T-helper 17 cell (primary cell): Measurements from ENCODE around the gene ARF1. TPM values are rescaled to one million over a fixed set of nuclear protein-coding genes. Genes with fewer than 3 reads are reported as not detected.
A peak's percentile ranks its signal among the peaks of the same experiment; 100 is the strongest.

Source experiments
- ATAC-seq: fragments of 150-1000 bp; cut with Tn5 transposase; 2 replicates; pipeline ENCODE4 v1.10.0; 2021; ENCODE audit warnings: mild to moderate bottlenecking, moderate library complexity
- DNase-seq, 3 donors: peaks; one replicate each; pipeline versions ENCODE4 v3.0.0 to v3.0.0-alpha.2; 2020 to 2021
- H3K9me3 ChIP-seq: one replicate; pipeline ENCODE4 v1.7.0; 2013; ENCODE audit warnings: low read length, mild to moderate bottlenecking; ENCODE audit not compliant: control insufficient read depth, poor library complexity, severe bottlenecking
- H3K27ac Mint-ChIP-seq: one replicate; pipeline ENCODE4 v1.8.0; 2022; ENCODE audit warnings: mild to moderate bottlenecking, moderate library complexity, mixed read lengths
- H3K27me3 Mint-ChIP-seq: one replicate; pipeline ENCODE4 v1.8.0; 2022; ENCODE audit warnings: mixed read lengths
- H3K36me3 Mint-ChIP-seq: one replicate; pipeline ENCODE4 v1.8.0; 2022; ENCODE audit warnings: low read depth, mixed read lengths
- H3K4me1 Mint-ChIP-seq: one replicate; pipeline ENCODE4 v1.8.0; 2022; ENCODE audit warnings: mild to moderate bottlenecking, mixed read lengths
- H3K4me3 Mint-ChIP-seq: one replicate; pipeline ENCODE4 v1.8.0; 2022; ENCODE audit warnings: mild to moderate bottlenecking, moderate library complexity, mixed read lengths
- total RNA-seq, 4 donors: library from RNA in 2 of 4; stranded (reverse) in 2 of 4; gene quantifications; one replicate each; pipeline ENCODE4 v1.2.3 and lab custom pipeline; 2022 to 2026

The ARF1 gene
- total RNA-seq, 2 donors from 2014 or later = 325 to 382 TPM

DNA sequence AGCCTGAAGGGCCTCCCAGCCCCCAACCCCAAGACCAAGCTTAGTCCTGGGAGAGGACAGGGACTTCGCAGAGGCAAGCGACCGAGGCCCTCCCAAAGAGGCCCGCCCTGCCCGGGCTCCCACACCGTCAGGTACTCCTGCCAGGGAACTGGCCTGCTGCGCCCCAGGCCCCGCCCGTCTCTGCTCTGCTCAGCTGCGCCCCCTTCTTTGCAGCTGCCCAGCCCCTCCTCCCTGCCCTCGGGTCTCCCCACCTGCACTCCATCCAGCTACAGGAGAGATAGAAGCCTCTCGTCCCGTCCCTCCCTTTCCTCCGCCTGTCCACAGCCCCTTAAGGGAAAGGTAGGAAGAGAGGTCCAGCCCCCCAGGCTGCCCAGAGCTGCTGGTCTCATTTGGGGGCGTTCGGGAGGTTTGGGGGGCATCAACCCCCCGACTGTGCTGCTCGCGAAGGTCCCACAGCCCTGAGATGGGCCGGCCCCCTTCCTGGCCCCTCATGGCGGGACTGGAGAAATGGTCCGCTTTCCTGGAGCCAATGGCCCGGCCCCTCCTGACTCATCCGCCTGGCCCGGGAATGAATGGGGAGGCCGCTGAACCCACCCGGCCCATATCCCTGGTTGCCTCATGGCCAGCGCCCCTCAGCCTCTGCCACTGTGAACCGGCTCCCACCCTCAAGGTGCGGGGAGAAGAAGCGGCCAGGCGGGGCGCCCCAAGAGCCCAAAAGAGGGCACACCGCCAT is 21.9 kb upstream of the ARF1 start:
- H3K27ac Mint-ChIP-seq = peak overlapping the region; percentile 68
- ATAC-seq (no peak), DNase-seq (no peak)
- peak overlapping the region; percentile 77 for H3K4me3 Mint-ChIP-seq
- peaks cover 5% of the 10 kb centered on the region for H3K36me3 Mint-ChIP-seq
- H3K27me3 Mint-ChIP-seq = peaks cover 30% of the 10 kb centered on the region
- H3K9me3 ChIP-seq = no peaks in the 10 kb centered on the region
- H3K4me1 Mint-ChIP-seq = peaks cover 15% of the 10 kb centered on the region

DNA sequence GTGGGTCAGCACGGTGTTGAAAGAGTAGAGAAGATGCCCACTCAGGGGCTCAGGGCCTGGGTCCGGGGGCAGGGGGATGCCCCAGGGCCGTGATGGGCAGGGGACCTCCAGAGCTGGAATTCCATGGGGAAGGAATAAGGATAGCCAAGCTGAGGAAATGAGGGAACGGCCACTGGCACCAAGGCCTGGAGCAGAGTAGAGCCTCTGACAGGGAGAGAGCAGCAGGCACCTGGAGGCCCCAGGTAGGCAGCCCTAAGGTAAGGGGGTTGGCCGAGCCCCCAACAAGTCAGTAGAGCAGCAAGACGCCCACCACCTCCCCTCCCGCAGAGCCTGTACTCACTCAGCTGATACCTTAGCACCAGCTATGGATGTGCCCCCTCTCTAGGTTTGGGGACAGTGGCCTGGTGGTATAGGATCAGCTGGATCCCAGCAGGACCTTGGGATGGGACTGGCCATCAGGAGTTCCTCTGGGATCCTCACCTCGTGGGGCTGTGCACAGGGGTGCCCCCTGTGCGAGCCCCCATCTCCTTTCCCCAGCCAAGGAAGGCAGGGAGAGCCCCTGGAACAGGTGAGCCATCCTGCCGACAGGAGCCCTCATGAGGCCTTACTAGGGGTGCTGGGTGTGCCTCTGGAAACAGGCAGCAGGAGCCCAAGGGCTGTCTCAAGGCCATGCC is 21.0 kb upstream of the ARF1 start:
- ATAC-seq (no peak), DNase-seq (no peak)
- peaks cover 37% of the 10 kb centered on the region for H3K27me3 Mint-ChIP-seq
- H3K36me3 Mint-ChIP-seq = peaks cover 5% of the 10 kb centered on the region
- H3K9me3 ChIP-seq = no peaks in the 10 kb centered on the region
- peaks cover 15% of the 10 kb centered on the region for H3K4me1 Mint-ChIP-seq
- H3K4me3 Mint-ChIP-seq = peak overlapping the region; percentile 74
- peak overlapping the region; percentile 68 for H3K27ac Mint-ChIP-seq

DNA sequence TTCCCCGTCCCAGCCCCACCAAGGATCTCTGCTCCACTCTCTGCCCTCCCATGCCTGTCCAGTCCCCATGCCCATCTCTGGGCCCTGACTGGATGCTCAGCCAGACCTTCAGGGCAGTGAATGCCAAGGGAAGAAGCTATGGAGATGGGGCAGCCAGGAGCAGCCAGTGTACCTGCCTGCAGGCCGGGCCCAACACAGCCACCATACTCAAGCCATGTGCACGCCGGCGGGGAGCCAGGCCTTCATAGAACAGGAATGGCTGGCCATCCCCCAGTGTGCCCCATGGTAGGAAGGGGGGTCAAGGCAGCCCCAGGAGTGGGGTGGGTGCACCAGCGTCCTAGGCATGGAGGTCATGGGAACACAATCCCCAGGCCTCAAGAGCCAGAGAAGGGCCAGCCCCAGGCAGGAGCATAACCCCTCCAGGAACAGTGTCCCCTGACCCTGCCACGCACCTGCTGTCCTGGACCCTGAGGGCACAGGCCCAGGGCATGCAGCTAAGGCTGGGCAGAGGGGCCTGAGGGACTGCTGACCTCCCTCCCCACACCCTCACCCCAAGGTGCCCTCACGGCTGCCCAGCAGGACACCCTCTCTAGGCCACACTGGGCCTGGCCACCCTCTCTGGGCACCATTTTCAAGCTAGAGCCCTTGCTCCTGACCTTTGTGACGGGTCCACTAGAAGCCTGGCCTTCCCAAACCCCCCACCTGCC is 20.3 kb upstream of the ARF1 start:
- Mint-ChIP-seq H3K27me3 (peaks cover 41% of the 10 kb centered on the region), H3K27ac (no peak overlapping the region), H3K4me1 (peaks cover 11% of the 10 kb centered on the region), H3K4me3 (no peak overlapping the region), H3K36me3 (peaks cover 5% of the 10 kb centered on the region)
- ATAC-seq = no peak
- no peak for DNase-seq
- H3K9me3 ChIP-seq = no peaks in the 10 kb centered on the region

DNA sequence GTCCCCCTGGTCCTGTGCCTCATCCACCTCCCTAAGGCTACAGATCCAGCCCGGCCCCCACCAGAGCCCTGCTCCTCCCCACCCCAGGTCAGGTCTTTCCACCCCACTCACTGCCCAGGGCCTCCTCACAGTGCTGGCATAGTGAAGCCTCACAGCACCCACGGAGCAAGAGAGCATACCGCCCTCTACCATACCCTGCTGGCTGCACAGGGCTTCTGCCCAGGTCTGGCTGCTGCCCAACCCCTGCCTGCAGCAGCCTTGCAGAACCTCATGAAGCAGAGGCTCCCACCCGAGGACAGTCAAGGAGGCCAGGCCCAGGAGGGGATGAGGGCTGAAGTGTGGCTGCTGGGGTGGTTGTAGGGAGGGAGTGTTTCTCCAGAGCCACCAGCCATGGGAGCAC is 19.7 kb upstream of the ARF1 start:
- H3K9me3 ChIP-seq = no peaks in the 10 kb centered on the region
- H3K27me3 Mint-ChIP-seq = peaks cover 41% of the 10 kb centered on the region
- no peak overlapping the region for H3K4me3 Mint-ChIP-seq
- H3K4me1 Mint-ChIP-seq = peaks cover 11% of the 10 kb centered on the region
- ATAC-seq (no peak), DNase-seq (no peak)
- peaks cover 5% of the 10 kb centered on the region for H3K36me3 Mint-ChIP-seq
- no peak overlapping the region for H3K27ac Mint-ChIP-seq

DNA sequence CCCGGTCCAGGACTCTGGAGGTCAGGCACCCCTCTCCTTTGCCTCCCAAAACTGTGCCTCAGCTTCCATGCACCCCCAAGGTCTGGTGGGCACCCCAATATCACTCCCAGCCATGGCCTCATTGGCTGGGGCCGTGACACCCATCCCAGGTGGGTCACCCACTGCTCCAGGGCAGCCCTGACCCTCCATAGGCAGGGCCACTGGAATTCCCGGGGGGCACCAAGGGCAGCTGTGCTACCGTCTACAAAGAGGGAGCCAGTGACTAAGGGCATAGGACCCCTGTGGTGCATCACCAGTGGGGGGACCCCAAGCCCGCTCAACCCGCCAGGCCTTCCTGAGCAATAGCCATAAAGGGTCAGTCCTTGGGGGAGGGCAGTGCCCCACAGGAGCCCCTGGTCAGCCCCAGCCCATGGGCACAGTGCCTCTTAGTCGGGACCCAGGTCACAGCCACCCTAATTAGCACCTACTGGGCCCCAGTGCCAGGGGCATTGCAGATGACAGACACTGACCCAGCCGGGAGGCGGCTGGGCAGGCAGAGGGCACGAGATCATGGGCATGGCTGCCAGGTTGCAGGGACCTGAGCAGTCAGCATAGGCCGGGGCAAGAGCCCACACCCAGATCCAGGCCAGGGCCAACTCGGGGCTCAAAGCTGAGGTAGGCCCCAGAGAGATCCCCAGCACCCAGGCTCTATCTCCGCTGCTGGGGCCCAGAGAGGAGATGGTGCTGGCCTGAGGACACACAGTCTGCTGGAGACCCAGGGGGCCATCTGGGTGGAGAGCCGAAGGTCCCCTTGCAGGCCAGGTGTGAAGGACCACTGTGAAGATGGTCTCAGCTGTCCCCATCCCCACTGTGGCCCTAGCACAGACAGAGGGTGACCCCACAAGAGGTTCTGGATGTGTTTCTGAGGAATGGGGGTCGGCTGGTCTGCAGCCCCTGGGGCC is 19.0 kb upstream of the ARF1 start:
- ATAC-seq (no peak), DNase-seq (no peak)
- no peak overlapping the region for H3K4me3 Mint-ChIP-seq
- H3K36me3 Mint-ChIP-seq = peaks cover 5% of the 10 kb centered on the region
- H3K27ac Mint-ChIP-seq = no peak overlapping the region
- H3K27me3 Mint-ChIP-seq = peaks cover 39% of the 10 kb centered on the region
- peaks cover 7% of the 10 kb centered on the region for H3K4me1 Mint-ChIP-seq
- no peaks in the 10 kb centered on the region for H3K9me3 ChIP-seq

DNA sequence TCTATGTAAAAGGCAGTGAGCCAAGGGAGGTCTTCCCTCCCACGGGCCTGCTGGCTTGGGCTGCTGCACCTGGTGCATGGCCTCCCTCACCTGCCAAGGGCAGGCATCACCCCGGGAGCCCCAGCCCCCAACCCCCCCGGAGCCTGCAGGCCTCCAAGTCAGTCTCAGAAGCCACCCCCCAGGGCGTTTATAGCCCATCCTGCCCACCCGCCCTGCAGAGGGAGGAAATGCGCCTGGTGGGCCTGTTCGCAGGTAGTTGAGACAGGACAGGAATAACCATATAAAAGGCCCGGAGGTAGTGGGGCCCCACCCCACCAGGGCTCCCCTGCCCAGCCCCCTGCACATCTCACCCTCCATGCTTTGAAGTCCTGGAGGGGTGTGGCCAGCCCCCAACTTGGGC is 18.2 kb upstream of the ARF1 start:
- peaks cover 6% of the 10 kb centered on the region for H3K4me1 Mint-ChIP-seq
- peaks cover 5% of the 10 kb centered on the region for H3K36me3 Mint-ChIP-seq
- DNase-seq (no peak), ATAC-seq (no peak)
- peaks cover 34% of the 10 kb centered on the region for H3K27me3 Mint-ChIP-seq
- no peak overlapping the region for H3K4me3 Mint-ChIP-seq
- H3K27ac Mint-ChIP-seq = no peak overlapping the region
- no peaks in the 10 kb centered on the region for H3K9me3 ChIP-seq

DNA sequence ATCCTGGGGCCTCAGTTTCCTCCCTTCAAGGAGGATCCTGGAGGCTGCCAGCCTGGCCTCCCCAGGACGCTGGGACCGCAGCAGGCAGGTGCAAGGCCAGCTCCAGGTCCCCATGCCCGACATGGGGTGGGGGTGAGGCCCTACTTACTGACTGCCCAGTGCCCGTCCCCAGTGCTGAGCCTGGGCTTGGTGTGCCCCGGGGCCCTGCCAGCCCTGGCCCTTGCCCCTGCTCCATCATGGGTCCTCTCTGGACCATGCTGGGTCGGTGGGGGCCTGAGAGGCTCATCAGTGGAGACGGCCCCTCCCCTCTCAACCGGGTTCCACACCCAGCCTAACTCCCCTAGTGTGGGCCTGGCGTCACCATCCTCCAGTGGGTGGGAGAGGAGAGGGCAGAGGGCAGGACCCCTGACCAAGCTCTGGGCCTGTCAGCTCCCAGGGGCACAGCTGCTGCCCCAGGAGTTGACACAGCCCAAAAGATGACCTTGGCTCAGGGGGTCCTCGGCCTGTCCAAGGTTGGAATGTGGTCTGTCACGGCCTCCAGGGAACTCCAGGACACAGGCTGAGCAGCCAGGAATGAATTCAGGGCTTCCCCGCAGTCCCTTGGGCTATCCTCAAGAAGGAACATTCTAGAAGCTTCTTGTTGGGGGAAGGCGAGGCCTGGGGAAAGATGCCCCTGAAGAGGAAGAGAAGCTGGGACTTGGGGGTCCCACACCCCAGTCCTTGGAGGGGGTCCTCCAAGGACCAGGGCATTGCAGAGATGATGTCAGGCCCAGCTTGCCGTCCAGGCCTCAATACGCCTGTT is 17.6 kb upstream of the ARF1 start:
- Mint-ChIP-seq H3K4me1 (peaks cover 6% of the 10 kb centered on the region), H3K27ac (no peak overlapping the region), H3K27me3 (peaks cover 34% of the 10 kb centered on the region), H3K4me3 (no peak overlapping the region), H3K36me3 (peaks cover 5% of the 10 kb centered on the region)
- DNase-seq (no peak), ATAC-seq (no peak)
- H3K9me3 ChIP-seq = no peaks in the 10 kb centered on the region

DNA sequence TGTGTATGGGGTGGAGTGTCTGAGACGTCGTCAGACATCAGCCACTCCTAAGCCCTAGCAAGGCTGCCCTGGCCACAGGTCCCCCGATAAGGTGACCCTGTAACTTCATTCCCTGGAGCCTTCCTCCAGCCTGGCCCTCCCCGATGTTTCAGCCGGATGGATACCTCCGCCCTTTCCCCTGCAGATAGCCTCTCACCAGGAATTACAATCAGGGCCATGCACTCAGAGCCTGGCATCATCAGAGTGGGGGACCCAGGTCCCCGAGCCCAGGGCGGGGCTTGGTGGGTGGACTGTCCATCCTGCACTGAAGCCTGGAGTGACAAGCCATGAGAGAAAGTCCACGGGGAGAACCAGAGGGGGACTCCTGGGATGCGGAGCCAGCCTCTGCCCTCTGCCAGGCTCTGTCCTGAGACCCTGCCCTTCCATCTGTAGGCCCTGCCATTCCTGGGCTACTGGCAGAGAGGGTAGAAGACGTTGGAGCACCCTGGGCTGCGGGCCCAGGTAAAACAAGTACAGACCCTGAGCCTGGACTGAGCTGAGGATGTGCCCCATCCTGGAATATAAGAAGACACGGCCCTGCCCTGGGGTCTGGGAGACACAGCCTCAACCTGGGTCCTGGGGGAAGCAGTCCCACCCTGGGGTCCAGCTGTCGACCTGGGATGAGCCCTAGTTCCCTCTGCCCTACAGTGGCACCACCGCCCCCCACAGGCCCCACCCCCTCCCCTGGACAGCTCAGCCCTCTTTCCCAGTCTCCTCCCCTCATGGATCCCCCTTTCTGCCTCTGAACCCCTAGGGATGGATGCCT is 16.8 kb upstream of the ARF1 start:
- ATAC-seq (no peak), DNase-seq (no peak)
- Mint-ChIP-seq H3K36me3 (peaks cover 5% of the 10 kb centered on the region), H3K4me3 (no peak overlapping the region), H3K4me1 (peaks cover 3% of the 10 kb centered on the region), H3K27ac (no peak overlapping the region), H3K27me3 (peaks cover 31% of the 10 kb centered on the region)
- no peaks in the 10 kb centered on the region for H3K9me3 ChIP-seq

DNA sequence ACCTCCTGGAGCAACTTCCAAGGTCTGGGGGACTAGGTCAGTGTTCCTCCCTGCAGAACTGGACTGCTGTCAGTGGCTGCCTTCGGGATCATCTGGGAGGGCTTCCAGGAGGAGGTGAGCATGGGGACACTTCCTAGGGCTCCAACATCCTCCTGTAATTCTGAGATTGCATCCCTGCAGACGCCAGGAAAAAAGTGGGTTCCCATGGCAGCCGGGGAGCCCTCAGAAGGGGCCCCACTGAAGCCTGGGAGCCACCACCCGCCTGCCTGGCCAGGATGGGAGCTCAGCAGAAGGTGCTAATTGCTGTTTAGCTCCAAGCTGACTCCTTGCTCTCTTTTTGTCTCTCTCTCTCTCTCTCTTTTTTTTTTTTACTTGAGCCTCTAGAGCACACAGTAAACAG is 16.1 kb upstream of the ARF1 start:
- ATAC-seq = no peak
- Mint-ChIP-seq H3K27ac (no peak overlapping the region), H3K27me3 (peaks cover 25% of the 10 kb centered on the region), H3K36me3 (no peaks in the 10 kb centered on the region), H3K4me1 (peaks cover 3% of the 10 kb centered on the region), H3K4me3 (no peak overlapping the region)
- no peak for DNase-seq
- no peaks in the 10 kb centered on the region for H3K9me3 ChIP-seq

DNA sequence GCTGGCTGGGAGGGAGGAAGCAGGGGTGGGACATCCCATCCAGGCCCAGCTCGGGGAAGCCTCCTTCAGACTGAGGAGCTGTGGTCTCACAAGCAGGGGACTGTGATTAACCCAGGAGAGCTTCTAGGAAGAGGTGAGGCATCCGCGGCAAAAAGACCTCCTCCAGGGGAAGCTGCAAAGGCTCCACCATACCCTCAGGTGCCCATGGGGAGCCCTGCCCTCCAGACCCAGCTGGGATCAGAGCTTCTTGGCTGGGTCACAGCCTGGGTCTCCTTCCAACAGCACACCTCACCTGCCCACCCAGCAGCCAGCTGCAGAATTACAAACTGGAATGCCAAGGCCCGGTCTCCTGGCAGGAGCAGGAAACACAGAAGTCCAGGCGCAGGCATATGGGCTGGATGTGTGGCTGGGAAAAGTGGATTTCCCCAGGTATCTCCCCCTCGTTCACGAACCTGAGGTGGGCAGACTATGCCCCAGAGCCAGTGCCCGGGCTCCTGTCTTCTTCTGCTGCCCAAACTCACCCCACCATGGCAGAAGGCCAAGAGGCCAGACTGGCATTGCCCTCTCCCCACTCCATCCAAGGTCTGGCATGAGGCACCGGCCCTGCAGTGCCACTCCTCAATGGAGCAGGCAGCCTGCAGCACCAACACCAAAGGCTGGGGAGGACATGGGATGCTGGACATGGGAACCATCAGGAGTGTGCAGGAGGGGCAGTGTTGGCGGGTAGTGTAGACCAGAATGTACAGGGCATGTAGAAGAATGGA is 15.4 kb upstream of the ARF1 start:
- Mint-ChIP-seq H3K4me3 (no peak overlapping the region), H3K4me1 (peaks cover 10% of the 10 kb centered on the region)
- no peak for ATAC-seq

DNA sequence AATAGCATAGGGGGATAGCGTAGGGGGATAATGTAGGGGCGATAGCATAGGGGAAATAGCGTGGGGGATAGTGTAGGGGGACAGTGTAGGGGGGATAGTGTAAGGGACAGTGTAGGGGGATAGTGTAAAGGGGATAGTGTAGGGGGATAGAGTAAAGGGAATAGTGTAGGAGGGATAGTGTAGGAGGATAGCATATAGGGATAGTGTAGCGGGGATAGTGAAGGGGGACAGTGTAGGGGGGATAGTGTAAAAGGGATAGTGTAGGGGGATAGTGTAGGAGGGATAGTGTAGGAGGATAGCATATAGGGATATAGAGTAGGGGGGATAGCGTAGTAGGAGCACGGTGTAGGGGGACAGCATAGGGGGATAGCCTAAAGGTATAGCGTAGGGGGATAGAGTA is 14.1 kb upstream of the ARF1 start:
- H3K36me3 Mint-ChIP-seq = no peaks in the 10 kb centered on the region
- no peak for ATAC-seq
- no peak overlapping the region for H3K4me3 Mint-ChIP-seq
- peaks cover 16% of the 10 kb centered on the region for H3K27me3 Mint-ChIP-seq
- H3K27ac Mint-ChIP-seq = no peak overlapping the region
- H3K9me3 ChIP-seq = no peaks in the 10 kb centered on the region
- peaks cover 16% of the 10 kb centered on the region for H3K4me1 Mint-ChIP-seq
- DNase-seq = no peak

More for the DNA sequence above, 15.4 kb upstream of the ARF1 start:
- Mint-ChIP-seq H3K36me3 (no peaks in the 10 kb centered on the region), H3K27ac (no peak overlapping the region), H3K27me3 (peaks cover 24% of the 10 kb centered on the region)
- no peak for DNase-seq
- no peaks in the 10 kb centered on the region for H3K9me3 ChIP-seq
